Stimulated activated CD8-positive, alpha-beta memory T cell treated with anti-CD3 and anti-CD28 coated beads, Interleukin-2, amount 100 ng/mL, for 48 hours (primary cell): ENCODE results near the gene ERFE.
A peak's percentile ranks its signal among the peaks of the same experiment; 100 is the strongest.

Experiments used
- DNase-seq, 2 donors: peaks; one replicate each; pipeline ENCODE4 v3.0.0-alpha.2; 2020; ENCODE audit warnings: low read depth in 2 of 2

The ERFE gene

GRCh38 chr2:238139196-238140039 lies 19.4 kb upstream of the ERFE start:
- DNase-seq, result peak in 1 of 2 donors; percentile 29

GRCh38 chr2:238140040-238140439 lies 18.7 kb upstream of the ERFE start:
- DNase-seq, result no peak

GRCh38 chr2:238140721-238141540 lies 17.8 kb upstream of the ERFE start:
- no peak for DNase-seq

GRCh38 chr2:238141541-238142318 lies 17.0 kb upstream of the ERFE start:
- no peak for DNase-seq

- DNase-seq, result no peak
These were observed 16.2 kb upstream of the ERFE start for GRCh38 chr2:238142382-238143205.

GRCh38 chr2:238143239-238143951 lies 15.4 kb upstream of the ERFE start:
- no peak for DNase-seq

- no peak for DNase-seq
These were observed 14.5 kb upstream of the ERFE start for GRCh38 chr2:238144262-238144661.

- no peak for DNase-seq
These were observed 13.7 kb upstream of the ERFE start for GRCh38 chr2:238145046-238145445.

GRCh38 chr2:238145851-238146250 lies 12.9 kb upstream of the ERFE start:
- DNase-seq, result no peak

- no peak for DNase-seq
These were observed 11.8 kb upstream of the ERFE start for GRCh38 chr2:238146884-238147544.

GRCh38 chr2:238148981-238149380 lies 9.8 kb upstream of the ERFE start:
- no peak for DNase-seq

GRCh38 chr2:238149841-238150572 lies 8.8 kb upstream of the ERFE start:
- no peak for DNase-seq

- no peak for DNase-seq
These were observed 8.1 kb upstream of the ERFE start for GRCh38 chr2:238150686-238151085.

- DNase-seq, result no peak
These were observed 7.6 kb upstream of the ERFE start for GRCh38 chr2:238151205-238151604.

- DNase-seq, result no peak
These were observed 7.0 kb upstream of the ERFE start for GRCh38 chr2:238151628-238152235.

GRCh38 chr2:238152771-238153688 lies 5.7 kb upstream of the ERFE start:
- no peak for DNase-seq

- DNase-seq, result no peak
These were observed 4.2 kb upstream of the ERFE start for GRCh38 chr2:238154570-238154969.
